D341Med (cell line): ENCODE results near the gene CCR9.

ENCODE experiments used
- DNase-seq: peaks from one replicate; pipeline ENCODE4 v3.0.0; 2012; ENCODE audit warnings: low spot score

The CCR9 gene

DNA sequence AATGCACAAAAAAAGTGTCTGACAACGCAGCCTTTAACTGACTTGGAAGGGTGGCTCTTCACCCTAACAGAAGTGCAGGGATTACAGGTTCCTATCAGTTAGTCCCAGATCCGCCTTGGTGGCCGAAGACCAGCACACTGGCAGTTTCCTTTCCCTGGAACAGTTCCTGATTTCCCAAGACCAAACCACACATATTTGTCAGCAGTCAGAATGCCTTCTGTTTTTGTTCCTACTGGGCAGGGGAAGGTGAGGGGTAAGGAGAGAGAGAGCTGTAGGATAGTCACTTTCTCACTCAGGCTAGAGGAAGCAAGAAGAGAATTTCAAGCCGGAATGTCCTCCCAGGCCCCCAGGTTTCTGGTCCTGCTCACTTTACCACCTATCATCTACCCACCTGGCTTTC is 66.1 kb downstream of the CCR9 start:
- DNase-seq: no peak
